GM23338 (cell line): ENCODE results near the gene SCYGR8. TPM values are rescaled to one million over a fixed set of nuclear protein-coding genes. Genes with fewer than 3 reads are reported as not detected.

ENCODE experiments used
- ATAC-seq: fragments of 200-7000 bp; cut with Tn5 transposase; 3 replicates; pipeline ENCODE4 v1.9.1; 2020
- DNase-seq: peaks from one replicate; pipeline ENCODE4 v3.0.0-alpha.2; 2015; ENCODE audit warnings: low spot score
- H2AFZ ChIP-seq: fragments of 200-600 bp; sonication (generic); 2 replicates; pipeline ENCODE4 v1.8.0; 2016; ENCODE audit warnings: antibody characterized with exemption, mild to moderate bottlenecking, moderate library complexity
- H3F3A ChIP-seq: fragments of 200-600 bp; sonication (generic); replicated peaks from 2 replicates; pipeline ENCODE4 v1.8.0; 2017; ENCODE audit warnings: antibody characterized with exemption, mixed run types, low read depth
- H3K27ac ChIP-seq: fragments of 200-600 bp; sonication (generic); 2 replicates; pipeline ENCODE4 v1.6.1; 2016; ENCODE audit warnings: low read depth
- H3K27me3 ChIP-seq: fragments of 200-600 bp; sonication (generic); 2 replicates; pipeline ENCODE4 v1.8.0; 2016; ENCODE audit warnings: mild to moderate bottlenecking, mixed run types, moderate library complexity; ENCODE audit not compliant: insufficient read depth
- H3K36me3 ChIP-seq: fragments of 200-600 bp; sonication (generic); 2 replicates; pipeline ENCODE4 v1.8.0; 2016; ENCODE audit warnings: mild to moderate bottlenecking; ENCODE audit not compliant: insufficient read depth
- H3K4me1 ChIP-seq: fragments of 200-600 bp; sonication (generic); 2 replicates; pipeline ENCODE4 v1.8.0; 2016; ENCODE audit warnings: mild to moderate bottlenecking, moderate library complexity; ENCODE audit not compliant: insufficient read depth
- H3K4me2 ChIP-seq: fragments of 200-600 bp; sonication (generic); 2 replicates; pipeline ENCODE4 v1.7.1; 2017; ENCODE audit warnings: mixed run types
- H3K4me3 ChIP-seq: fragments of 200-600 bp; sonication (generic); 2 replicates; pipeline ENCODE4 v1.6.1; 2016; ENCODE audit warnings: mixed run types
- H3K79me2 ChIP-seq: fragments of 200-600 bp; sonication (generic); replicated peaks from 2 replicates; pipeline ENCODE4 v1.8.0; 2017; ENCODE audit warnings: mild to moderate bottlenecking; ENCODE audit not compliant: insufficient read depth
- H3K9me2 ChIP-seq: fragments of 200-600 bp; sonication (generic); 2 replicates; pipeline ENCODE4 v1.8.0; 2017; ENCODE audit not compliant: insufficient read depth
- H4K20me1 ChIP-seq: fragments of 200-600 bp; sonication (generic); replicated peaks from 2 replicates; pipeline ENCODE4 v1.8.0; 2017; ENCODE audit warnings: mild to moderate bottlenecking; ENCODE audit not compliant: insufficient read depth
- H3K27ac Mint-ChIP-seq: 2 replicates; pipeline ENCODE4 v1.8.0; 2020; ENCODE audit warnings: inconsistent platforms, mild to moderate bottlenecking, moderate library complexity, mixed read lengths
- H3K27me3 Mint-ChIP-seq: 3 replicates; pipeline ENCODE4 v1.8.0; 2022; ENCODE audit warnings: low read depth, mild to moderate bottlenecking, moderate library complexity, mixed read lengths, inconsistent platforms; ENCODE audit not compliant: insufficient read depth, poor library complexity
- H3K36me3 Mint-ChIP-seq: 3 replicates; pipeline ENCODE4 v1.8.0; 2021; ENCODE audit warnings: low read depth, mild to moderate bottlenecking, inconsistent platforms, moderate library complexity, mixed read lengths
- H3K4me1 Mint-ChIP-seq: 3 replicates; pipeline ENCODE4 v1.8.0; 2020; ENCODE audit warnings: mild to moderate bottlenecking, inconsistent platforms, mixed read lengths
- H3K4me3 Mint-ChIP-seq: 3 replicates; pipeline ENCODE4 v1.8.0; 2021; ENCODE audit warnings: moderate library complexity, mild to moderate bottlenecking, inconsistent platforms, mixed read lengths
- H3K9me3 Mint-ChIP-seq: 3 replicates; pipeline ENCODE4 v1.8.0; 2020; ENCODE audit warnings: moderate library complexity, mild to moderate bottlenecking, inconsistent platforms, mixed read lengths
- CREB1 ChIP-seq: fragments of 250-450 bp; sonication (Bioruptor Pico); IDR thresholded peaks from 2 replicates; pipeline ENCODE4 v1.5.0; 2020; ENCODE audit warnings: low read depth, mild to moderate bottlenecking, moderate library complexity
- EZH2 ChIP-seq: fragments of 200-600 bp; sonication (generic); IDR thresholded peaks from one replicate; pipeline ENCODE4 v1.8.0; 2017; ENCODE audit warnings: antibody characterized with exemption, mild to moderate bottlenecking, low read depth; ENCODE audit not compliant: unreplicated experiment
- EZH2phosphoT487 ChIP-seq: fragments of 200-600 bp; sonication (generic); IDR thresholded peaks from one replicate; pipeline ENCODE4 v1.8.1; 2018; ENCODE audit warnings: antibody characterized with exemption; ENCODE audit not compliant: unreplicated experiment
- JUNB ChIP-seq: IDR thresholded peaks from one replicate; pipeline ENCODE4 v1.6.1; 2016; ENCODE audit warnings: antibody characterized with exemption; ENCODE audit not compliant: unreplicated experiment
- NANOG ChIP-seq: IDR thresholded peaks from 2 replicates; pipeline ENCODE4 v1.6.1; 2016; ENCODE audit warnings: antibody characterized with exemption, borderline replicate concordance
- POLR2AphosphoS5 ChIP-seq: IDR thresholded peaks from 2 replicates; pipeline ENCODE4 v1.6.1; 2016; ENCODE audit warnings: antibody characterized with exemption, low read depth
- STAT1 ChIP-seq: IDR thresholded peaks from one replicate; pipeline ENCODE4 v1.6.1; 2016; ENCODE audit warnings: antibody characterized with exemption; ENCODE audit not compliant: unreplicated experiment
- ZNF114 ChIP-seq: fragments of 250-450 bp; sonication (Bioruptor Pico); IDR thresholded peaks from 2 replicates; pipeline ENCODE4 v1.5.0; 2020; ENCODE audit warnings: mild to moderate bottlenecking, moderate library complexity
- ZNF331 ChIP-seq: fragments of 250-450 bp; sonication (Bioruptor Pico); IDR thresholded peaks from 2 replicates; pipeline ENCODE4 v1.5.0; 2020; ENCODE audit warnings: low read depth, mild to moderate bottlenecking, moderate library complexity
- polyA plus RNA-seq: library from polyadenylated mRNA; unstranded; fragments of >200 nt; fragmentation: Nextera tagmentation; extraction: Ambion mirVana; gene quantifications from 2 replicates; pipeline ENCODE4 v1.2.1, GENCODE V29; 2016
- total RNA-seq: library from RNA; depleted of rRNA; stranded (reverse); fragments of >200 nt; shearing (Covaris generic); gene quantifications from 2 replicates; pipeline ENCODE4 v1.2.3, GENCODE V29; 2014
- TF ChIP-seq, protein P1 (sequence below): IDR thresholded peaks from one replicate; pipeline ENCODE4 v1.6.1; 2018; ENCODE audit warnings: antibody characterized with exemption; ENCODE audit not compliant: unreplicated experiment
- TF ChIP-seq, protein P2 (sequence below), 2 experiments: fragments of 200-600 bp in 1 of 2; sonication (generic) in 1 of 2; conservative IDR thresholded peaks; 2 replicates each; pipeline versions ENCODE4 v1.5.1 to v1.6.1; 2016 to 2017; ENCODE audit warnings: antibody characterized with exemption in 2 of 2, low read depth in 2 of 2, mild to moderate bottlenecking in 2 of 2, moderate library complexity in 1 of 2
- TF ChIP-seq, protein P3 (sequence below): fragments of 250-450 bp; sonication (Bioruptor Pico); IDR thresholded peaks from 2 replicates; pipeline ENCODE4 v1.5.0; 2020; ENCODE audit warnings: mild to moderate bottlenecking, moderate library complexity
- TF ChIP-seq, protein P4 (sequence below): IDR thresholded peaks from 2 replicates; pipeline ENCODE4 v1.6.1; 2016; ENCODE audit warnings: antibody characterized with exemption

SCYGR8 gene
- total and polyA plus RNA-seq, 2 experiments from 2014 or later = not detected

DNA sequence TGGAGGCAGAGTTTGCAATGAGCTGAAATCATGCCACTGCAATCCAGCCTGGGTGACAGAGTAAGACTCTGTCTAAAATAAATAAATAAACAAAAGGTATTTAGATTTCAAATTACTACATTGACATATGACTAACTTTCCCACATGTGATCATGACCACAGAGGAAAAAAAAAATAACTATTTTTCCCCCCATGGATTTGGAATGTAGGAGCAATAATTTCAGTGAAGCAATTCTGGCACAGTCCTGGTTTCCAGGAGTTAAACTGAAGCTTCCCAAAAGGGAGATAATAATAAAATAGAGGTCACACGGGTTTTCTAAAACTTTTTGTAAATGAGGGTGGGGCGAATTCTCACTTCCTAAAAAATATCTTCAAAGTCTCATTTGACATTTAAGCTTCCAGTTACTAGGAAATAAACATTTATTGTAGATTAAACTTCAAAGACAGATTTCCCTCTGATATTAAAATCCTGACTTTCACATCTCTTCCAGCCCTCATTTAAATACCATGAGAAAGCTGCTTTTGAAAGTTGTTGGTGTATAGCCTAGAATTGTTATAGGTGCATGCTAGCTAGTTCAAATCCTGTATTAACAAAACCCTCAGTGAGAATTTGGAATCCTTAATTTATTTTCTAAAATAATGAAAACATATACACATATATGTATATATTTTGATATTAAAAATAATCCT lies 48.6 kb upstream of the SCYGR8 start:
- H4K20me1 ChIP-seq = no peaks in the 10 kb centered on the region
- H3K4me1 ChIP-seq = no peaks in the 10 kb centered on the region
- no peak for TF ChIP-seq EZH2phosphoT487
- TF ChIP-seq, protein P1, sequence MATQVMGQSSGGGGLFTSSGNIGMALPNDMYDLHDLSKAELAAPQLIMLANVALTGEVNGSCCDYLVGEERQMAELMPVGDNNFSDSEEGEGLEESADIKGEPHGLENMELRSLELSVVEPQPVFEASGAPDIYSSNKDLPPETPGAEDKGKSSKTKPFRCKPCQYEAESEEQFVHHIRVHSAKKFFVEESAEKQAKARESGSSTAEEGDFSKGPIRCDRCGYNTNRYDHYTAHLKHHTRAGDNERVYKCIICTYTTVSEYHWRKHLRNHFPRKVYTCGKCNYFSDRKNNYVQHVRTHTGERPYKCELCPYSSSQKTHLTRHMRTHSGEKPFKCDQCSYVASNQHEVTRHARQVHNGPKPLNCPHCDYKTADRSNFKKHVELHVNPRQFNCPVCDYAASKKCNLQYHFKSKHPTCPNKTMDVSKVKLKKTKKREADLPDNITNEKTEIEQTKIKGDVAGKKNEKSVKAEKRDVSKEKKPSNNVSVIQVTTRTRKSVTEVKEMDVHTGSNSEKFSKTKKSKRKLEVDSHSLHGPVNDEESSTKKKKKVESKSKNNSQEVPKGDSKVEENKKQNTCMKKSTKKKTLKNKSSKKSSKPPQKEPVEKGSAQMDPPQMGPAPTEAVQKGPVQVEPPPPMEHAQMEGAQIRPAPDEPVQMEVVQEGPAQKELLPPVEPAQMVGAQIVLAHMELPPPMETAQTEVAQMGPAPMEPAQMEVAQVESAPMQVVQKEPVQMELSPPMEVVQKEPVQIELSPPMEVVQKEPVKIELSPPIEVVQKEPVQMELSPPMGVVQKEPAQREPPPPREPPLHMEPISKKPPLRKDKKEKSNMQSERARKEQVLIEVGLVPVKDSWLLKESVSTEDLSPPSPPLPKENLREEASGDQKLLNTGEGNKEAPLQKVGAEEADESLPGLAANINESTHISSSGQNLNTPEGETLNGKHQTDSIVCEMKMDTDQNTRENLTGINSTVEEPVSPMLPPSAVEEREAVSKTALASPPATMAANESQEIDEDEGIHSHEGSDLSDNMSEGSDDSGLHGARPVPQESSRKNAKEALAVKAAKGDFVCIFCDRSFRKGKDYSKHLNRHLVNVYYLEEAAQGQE = no peak
- no peak for TF ChIP-seq ZNF331 (CRISPR knock-in tag)
- TF ChIP-seq, protein P2, sequence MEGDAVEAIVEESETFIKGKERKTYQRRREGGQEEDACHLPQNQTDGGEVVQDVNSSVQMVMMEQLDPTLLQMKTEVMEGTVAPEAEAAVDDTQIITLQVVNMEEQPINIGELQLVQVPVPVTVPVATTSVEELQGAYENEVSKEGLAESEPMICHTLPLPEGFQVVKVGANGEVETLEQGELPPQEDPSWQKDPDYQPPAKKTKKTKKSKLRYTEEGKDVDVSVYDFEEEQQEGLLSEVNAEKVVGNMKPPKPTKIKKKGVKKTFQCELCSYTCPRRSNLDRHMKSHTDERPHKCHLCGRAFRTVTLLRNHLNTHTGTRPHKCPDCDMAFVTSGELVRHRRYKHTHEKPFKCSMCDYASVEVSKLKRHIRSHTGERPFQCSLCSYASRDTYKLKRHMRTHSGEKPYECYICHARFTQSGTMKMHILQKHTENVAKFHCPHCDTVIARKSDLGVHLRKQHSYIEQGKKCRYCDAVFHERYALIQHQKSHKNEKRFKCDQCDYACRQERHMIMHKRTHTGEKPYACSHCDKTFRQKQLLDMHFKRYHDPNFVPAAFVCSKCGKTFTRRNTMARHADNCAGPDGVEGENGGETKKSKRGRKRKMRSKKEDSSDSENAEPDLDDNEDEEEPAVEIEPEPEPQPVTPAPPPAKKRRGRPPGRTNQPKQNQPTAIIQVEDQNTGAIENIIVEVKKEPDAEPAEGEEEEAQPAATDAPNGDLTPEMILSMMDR (conservative IDR thresholded peaks at IDR 0.05; ENCODE audit: low read depth in 2 of 2) = no peak
- TF ChIP-seq CREB1 = no peak
- TF ChIP-seq, protein P3, sequence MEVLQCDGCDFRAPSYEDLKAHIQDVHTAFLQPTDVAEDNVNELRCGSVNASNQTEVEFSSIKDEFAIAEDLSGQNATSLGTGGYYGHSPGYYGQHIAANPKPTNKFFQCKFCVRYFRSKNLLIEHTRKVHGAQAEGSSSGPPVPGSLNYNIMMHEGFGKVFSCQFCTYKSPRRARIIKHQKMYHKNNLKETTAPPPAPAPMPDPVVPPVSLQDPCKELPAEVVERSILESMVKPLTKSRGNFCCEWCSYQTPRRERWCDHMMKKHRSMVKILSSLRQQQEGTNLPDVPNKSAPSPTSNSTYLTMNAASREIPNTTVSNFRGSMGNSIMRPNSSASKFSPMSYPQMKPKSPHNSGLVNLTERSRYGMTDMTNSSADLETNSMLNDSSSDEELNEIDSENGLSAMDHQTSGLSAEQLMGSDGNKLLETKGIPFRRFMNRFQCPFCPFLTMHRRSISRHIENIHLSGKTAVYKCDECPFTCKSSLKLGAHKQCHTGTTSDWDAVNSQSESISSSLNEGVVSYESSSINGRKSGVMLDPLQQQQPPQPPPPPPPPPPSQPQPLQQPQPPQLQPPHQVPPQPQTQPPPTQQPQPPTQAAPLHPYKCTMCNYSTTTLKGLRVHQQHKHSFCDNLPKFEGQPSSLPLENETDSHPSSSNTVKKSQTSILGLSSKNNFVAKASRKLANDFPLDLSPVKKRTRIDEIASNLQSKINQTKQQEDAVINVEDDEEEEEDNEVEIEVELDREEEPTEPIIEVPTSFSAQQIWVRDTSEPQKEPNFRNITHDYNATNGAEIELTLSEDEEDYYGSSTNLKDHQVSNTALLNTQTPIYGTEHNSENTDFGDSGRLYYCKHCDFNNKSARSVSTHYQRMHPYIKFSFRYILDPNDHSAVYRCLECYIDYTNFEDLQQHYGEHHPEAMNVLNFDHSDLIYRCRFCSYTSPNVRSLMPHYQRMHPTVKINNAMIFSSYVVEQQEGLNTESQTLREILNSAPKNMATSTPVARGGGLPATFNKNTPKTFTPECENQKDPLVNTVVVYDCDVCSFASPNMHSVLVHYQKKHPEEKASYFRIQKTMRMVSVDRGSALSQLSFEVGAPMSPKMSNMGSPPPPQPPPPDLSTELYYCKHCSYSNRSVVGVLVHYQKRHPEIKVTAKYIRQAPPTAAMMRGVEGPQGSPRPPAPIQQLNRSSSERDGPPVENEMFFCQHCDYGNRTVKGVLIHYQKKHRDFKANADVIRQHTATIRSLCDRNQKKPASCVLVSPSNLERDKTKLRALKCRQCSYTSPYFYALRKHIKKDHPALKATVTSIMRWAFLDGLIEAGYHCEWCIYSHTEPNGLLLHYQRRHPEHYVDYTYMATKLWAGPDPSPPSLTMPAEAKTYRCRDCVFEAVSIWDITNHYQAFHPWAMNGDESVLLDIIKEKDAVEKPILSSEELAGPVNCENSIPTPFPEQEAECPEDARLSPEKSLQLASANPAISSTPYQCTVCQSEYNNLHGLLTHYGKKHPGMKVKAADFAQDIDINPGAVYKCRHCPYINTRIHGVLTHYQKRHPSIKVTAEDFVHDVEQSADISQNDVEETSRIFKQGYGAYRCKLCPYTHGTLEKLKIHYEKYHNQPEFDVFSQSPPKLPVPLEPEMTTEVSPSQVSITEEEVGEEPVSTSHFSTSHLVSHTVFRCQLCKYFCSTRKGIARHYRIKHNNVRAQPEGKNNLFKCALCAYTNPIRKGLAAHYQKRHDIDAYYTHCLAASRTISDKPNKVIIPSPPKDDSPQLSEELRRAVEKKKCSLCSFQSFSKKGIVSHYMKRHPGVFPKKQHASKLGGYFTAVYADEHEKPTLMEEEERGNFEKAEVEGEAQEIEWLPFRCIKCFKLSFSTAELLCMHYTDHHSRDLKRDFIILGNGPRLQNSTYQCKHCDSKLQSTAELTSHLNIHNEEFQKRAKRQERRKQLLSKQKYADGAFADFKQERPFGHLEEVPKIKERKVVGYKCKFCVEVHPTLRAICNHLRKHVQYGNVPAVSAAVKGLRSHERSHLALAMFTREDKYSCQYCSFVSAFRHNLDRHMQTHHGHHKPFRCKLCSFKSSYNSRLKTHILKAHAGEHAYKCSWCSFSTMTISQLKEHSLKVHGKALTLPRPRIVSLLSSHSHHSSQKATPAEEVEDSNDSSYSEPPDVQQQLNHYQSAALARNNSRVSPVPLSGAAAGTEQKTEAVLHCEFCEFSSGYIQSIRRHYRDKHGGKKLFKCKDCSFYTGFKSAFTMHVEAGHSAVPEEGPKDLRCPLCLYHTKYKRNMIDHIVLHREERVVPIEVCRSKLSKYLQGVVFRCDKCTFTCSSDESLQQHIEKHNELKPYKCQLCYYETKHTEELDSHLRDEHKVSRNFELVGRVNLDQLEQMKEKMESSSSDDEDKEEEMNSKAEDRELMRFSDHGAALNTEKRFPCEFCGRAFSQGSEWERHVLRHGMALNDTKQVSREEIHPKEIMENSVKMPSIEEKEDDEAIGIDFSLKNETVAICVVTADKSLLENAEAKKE (CRISPR knock-in tag) = no peak
- TF ChIP-seq, protein P4, sequence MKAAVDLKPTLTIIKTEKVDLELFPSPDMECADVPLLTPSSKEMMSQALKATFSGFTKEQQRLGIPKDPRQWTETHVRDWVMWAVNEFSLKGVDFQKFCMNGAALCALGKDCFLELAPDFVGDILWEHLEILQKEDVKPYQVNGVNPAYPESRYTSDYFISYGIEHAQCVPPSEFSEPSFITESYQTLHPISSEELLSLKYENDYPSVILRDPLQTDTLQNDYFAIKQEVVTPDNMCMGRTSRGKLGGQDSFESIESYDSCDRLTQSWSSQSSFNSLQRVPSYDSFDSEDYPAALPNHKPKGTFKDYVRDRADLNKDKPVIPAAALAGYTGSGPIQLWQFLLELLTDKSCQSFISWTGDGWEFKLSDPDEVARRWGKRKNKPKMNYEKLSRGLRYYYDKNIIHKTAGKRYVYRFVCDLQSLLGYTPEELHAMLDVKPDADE = no peak
- no peak for TF ChIP-seq JUNB
- TF ChIP-seq ZNF114 (CRISPR knock-in tag) = no peak
- TF ChIP-seq POLR2AphosphoS5 = no peak
- TF ChIP-seq STAT1 = no peak
- TF ChIP-seq NANOG = no peak
- TF ChIP-seq EZH2 = no peak
- peaks cover 3% of the 10 kb centered on the region; the same call in 1 of the 2 replicates for H3K9me2 ChIP-seq
- H3K4me3 ChIP-seq = no peak overlapping the region
- Mint-ChIP-seq H3K27me3 (no peaks in the 10 kb centered on the region), H3K27ac (no peak overlapping the region), H3K36me3 (peaks cover 12% of the 10 kb centered on the region; the same call in 2 of the 3 replicates), H3K4me3 (no peak overlapping the region), H3K4me1 (no peaks in the 10 kb centered on the region), H3K9me3 (no peaks in the 10 kb centered on the region; the same call in 1 of the 3 replicates)
- H3K4me2 ChIP-seq = no peak overlapping the region
- no peak overlapping the region for H2AFZ ChIP-seq
- no peak overlapping the region for H3K27ac ChIP-seq
- H3F3A ChIP-seq = no peaks in the 10 kb centered on the region
- no peaks in the 10 kb centered on the region for H3K27me3 ChIP-seq
- DNase-seq (no peak), ATAC-seq (no peak)
- no peaks in the 10 kb centered on the region for H3K36me3 ChIP-seq
- no peaks in the 10 kb centered on the region for H3K79me2 ChIP-seq
